Brain microvascular endothelial cell (primary cell): Measurements from ENCODE around the gene DHX30.

Source experiments
- DNase-seq: peaks from one replicate; pipeline ENCODE4 v3.0.0-alpha.2; 2020
- H3K27ac ChIP-seq: fragments of 250-450 bp; sonication (Bioruptor Pico); 2 replicates; pipeline ENCODE4 v1.5.1; 2020; ENCODE audit warnings: mild to moderate bottlenecking, moderate library complexity
- H3K27me3 ChIP-seq: fragments of 250-450 bp; sonication (Bioruptor Pico); replicated peaks from 2 replicates; pipeline ENCODE4 v1.5.1; 2020; ENCODE audit warnings: mild to moderate bottlenecking
- H3K36me3 ChIP-seq: fragments of 250-450 bp; sonication (Bioruptor Pico); replicated peaks from 2 replicates; pipeline ENCODE4 v1.5.1; 2020; ENCODE audit warnings: mild to moderate bottlenecking
- H3K4me3 ChIP-seq: 2 replicates; pipeline ENCODE4 v1.5.1; 2011; ENCODE audit warnings: low read depth, mild to moderate bottlenecking, control low read depth, low read length, moderate library complexity
- in situ Hi-C: cut with HindIII; loops from 2 replicates; pipeline ENCODE4 v1.10.0; 2017; ENCODE audit warnings: low sequenced_read_pairs, low pct_ligation_motif_present
- TF ChIP-seq, protein P1 (sequence below): IDR thresholded peaks from 2 replicates; pipeline ENCODE4 v1.5.1; 2011; ENCODE audit warnings: low read depth, mild to moderate bottlenecking, moderate library complexity, low read length, control low read depth, inconsistent platforms; ENCODE audit errors: missing control alignments

Gene DHX30

DNA sequence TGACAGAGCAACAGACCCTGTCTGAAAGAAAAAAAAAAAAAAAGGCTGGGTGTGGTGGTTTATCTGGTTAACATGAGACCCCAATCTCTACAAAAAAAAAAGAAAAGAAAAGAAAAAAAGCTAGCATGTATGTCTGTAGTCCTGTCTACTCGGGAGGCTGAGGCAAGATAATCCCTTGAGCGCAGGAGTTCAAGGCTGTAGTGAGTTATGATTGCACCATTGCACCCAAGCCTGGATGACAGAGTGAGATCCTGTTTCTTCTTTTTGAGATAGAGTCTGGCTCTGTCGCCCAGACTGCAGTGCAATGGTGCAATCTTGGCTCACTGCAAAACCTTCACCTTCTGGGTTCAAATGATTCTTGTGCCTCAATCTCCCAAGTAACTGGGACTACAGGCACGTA is 8.4 kb upstream of the DHX30 start:
- H3K4me3 ChIP-seq, result no peak overlapping the region
- DNase-seq, result no peak
- TF ChIP-seq, protein P1, sequence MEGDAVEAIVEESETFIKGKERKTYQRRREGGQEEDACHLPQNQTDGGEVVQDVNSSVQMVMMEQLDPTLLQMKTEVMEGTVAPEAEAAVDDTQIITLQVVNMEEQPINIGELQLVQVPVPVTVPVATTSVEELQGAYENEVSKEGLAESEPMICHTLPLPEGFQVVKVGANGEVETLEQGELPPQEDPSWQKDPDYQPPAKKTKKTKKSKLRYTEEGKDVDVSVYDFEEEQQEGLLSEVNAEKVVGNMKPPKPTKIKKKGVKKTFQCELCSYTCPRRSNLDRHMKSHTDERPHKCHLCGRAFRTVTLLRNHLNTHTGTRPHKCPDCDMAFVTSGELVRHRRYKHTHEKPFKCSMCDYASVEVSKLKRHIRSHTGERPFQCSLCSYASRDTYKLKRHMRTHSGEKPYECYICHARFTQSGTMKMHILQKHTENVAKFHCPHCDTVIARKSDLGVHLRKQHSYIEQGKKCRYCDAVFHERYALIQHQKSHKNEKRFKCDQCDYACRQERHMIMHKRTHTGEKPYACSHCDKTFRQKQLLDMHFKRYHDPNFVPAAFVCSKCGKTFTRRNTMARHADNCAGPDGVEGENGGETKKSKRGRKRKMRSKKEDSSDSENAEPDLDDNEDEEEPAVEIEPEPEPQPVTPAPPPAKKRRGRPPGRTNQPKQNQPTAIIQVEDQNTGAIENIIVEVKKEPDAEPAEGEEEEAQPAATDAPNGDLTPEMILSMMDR, result no peak
- H3K27ac ChIP-seq, result no peak overlapping the region
- in situ Hi-C loops, result no loop called here
- no peaks in the 10 kb centered on the region for H3K27me3 ChIP-seq
- no peaks in the 10 kb centered on the region for H3K36me3 ChIP-seq

DNA sequence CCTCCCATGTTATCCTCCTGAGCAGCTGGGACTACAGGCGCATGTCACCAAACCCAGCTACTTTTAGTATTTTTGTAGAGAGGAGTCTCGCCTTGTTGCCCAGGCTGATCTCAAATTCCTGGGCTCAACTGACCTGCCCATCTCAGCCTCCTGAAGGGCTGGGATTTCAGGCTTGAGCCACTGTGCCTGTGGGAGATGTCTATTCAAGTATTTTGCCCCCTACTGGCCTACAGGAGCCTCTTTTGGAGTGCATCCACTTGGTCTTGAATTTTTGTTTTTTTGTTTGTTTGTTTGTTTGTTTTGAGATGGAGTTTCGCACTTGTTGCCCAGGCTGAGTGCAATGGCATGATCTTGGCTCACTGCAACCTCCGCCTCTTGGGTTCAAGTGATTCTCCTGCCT is 3.2 kb upstream of the DHX30 start:
- no peak for DNase-seq
- Histone ChIP-seq H3K27ac (no peak overlapping the region), H3K27me3 (no peaks in the 10 kb centered on the region), H3K4me3 (no peak overlapping the region), H3K36me3 (no peaks in the 10 kb centered on the region)
- in situ Hi-C loops, result no loop called here
- TF ChIP-seq, protein P1, result peak; percentile 56

DNA sequence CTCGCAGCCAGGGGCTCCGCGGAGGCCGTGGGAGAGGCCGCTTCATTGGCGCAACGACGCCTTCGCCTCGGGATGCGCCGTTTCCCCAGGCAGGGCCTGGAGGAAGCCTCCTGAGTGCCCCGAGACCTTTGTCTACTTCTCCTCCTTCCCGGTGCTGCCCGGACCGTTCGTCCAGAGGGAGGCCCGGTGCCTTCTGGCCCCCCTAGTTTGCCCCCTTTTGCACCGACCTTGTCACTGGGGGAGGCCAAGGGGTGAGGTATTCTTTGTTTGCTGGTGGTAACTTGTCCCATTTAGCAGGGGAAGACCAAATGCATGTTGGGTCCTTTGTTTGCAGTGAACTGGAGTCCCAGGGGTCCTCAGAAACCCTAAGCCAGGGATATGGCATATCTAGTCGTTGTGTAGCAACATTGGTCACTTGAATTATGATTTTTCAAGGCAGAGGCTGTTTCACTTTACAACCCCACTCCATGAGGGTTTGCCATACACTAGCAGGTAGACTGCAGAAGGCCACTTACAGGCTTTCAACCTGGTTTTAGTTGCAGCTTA is 615 bp downstream of the DHX30 start:
- in situ Hi-C loops, result no loop called here
- peak overlapping the region; percentile 84 for H3K4me3 ChIP-seq
- no peak for DNase-seq

DNA sequence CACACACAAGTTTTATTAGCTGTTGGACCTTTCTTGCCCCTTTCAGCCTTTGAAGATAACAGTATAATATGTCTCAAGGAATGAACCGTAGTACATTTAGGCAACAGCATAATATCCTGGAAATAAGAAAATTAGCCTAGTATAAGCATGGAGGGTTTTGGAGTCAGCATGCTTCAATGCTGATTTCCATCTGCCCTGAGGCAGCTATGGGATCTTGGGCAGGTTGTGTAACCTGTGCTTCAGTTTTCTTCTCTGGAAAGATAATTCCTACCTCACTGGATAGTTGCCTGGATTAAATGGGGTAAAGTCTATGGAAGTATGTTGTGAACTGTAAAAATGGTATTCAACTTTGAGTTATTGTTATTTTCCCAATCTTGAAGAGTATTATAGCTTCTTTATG is 1.6 kb downstream of the DHX30 start:
- peaks cover 4% of the 10 kb centered on the region for H3K36me3 ChIP-seq
- H3K27ac ChIP-seq, result no peak overlapping the region
- DNase-seq, result no peak
- in situ Hi-C loops, result no loop called here
- no peak overlapping the region for H3K4me3 ChIP-seq
- TF ChIP-seq, protein P1, result no peak
- no peaks in the 10 kb centered on the region for H3K27me3 ChIP-seq

More for the DNA sequence above, 615 bp downstream of the DHX30 start:
- TF ChIP-seq, protein P1, result no peak
- H3K36me3 ChIP-seq, result peaks cover 4% of the 10 kb centered on the region
- no peaks in the 10 kb centered on the region for H3K27me3 ChIP-seq
- H3K27ac ChIP-seq, result peak overlapping the region; percentile 95

DNA sequence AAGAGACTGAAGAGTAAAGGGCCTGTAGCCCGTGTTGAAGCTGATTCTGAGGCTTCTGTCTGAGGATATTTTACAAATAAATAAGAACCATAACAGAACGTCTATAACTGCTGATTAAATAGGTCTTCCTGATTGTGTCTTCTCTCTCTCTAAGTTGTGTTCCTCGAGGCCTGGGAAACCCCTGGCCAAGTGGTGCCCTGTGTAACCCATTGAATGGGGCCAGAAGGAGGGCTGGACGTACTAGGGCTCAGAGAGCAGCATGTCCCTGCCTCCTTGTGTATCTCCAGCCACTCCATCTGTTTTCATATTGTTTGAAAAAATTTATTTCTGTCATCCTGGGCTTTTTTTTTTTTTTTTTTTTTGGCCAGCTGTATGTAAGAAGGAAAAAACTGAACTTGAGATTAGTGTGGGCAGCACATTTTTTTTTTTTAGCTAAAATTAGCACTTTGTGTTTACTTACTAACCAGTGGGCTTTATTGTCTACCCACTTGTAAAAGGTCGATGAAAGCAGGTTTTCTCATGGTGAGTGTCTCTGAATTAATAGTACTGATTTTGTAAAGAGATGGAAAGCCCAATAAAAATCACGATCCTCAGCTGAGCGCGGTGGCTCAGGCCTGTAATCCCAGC is 10.7 kb downstream of the DHX30 start:
- H3K4me3 ChIP-seq, result no peak overlapping the region
- H3K27me3 ChIP-seq, result no peaks in the 10 kb centered on the region
- no peak overlapping the region for H3K27ac ChIP-seq
- peaks cover 14% of the 10 kb centered on the region for H3K36me3 ChIP-seq
- in situ Hi-C loops, result no loop called here
- TF ChIP-seq, protein P1, result no peak
- DNase-seq, result no peak

DNA sequence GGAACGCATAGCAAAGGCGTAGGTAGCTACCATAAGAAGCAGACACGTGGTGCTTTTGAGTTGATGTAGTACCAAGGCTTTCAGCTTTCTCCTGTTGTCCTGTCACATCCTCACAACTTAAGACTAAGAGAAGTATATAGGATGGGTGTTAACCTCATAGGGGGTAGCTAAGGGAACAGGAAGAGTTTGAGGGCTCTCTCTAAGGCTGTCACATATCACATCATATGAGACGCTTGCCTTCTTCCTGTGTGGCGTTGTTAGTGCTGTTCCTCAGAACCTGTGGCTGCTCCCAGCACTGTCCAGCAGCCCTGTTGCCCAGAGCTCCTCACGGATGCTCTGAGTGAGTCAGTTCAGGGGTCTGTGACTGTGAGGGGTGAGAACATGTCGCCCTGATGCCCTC is 14.7 kb downstream of the DHX30 start:
- no peak overlapping the region for H3K27ac ChIP-seq
- TF ChIP-seq, protein P1, result no peak
- H3K36me3 ChIP-seq, result no peaks in the 10 kb centered on the region
- DNase-seq, result no peak
- no peak overlapping the region for H3K4me3 ChIP-seq
- in situ Hi-C loops, result no loop called here
- H3K27me3 ChIP-seq, result no peaks in the 10 kb centered on the region
